ENCODE measurements around the gene DOCK2.

Gene DOCK2

DNA sequence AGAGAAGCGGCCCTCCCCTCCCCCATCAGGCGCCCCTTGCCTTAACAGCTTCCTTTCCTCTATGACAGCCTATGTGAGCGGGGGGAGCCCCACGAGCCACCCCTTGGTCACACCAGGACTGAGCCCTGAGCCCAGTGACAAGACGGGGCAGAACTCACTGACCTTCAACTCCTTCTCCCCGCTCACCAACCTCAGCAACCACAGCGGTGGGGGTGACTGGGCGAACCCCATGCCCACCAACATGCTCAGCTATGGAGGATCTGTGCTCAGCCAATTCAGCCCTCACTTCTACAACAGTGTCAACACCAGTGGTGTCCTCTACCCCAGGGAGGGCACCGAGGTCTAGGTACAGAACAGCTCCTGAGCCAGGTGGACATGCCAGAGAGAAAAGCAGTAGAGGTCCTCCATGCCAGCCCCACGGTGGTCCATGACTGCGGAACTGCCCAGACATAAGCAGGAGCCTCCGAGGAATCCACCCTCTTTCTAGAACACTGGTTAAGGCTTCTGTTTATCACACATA is 471.3 kb downstream of the DOCK2 start:
- DNase-seq, result no peak

DNA sequence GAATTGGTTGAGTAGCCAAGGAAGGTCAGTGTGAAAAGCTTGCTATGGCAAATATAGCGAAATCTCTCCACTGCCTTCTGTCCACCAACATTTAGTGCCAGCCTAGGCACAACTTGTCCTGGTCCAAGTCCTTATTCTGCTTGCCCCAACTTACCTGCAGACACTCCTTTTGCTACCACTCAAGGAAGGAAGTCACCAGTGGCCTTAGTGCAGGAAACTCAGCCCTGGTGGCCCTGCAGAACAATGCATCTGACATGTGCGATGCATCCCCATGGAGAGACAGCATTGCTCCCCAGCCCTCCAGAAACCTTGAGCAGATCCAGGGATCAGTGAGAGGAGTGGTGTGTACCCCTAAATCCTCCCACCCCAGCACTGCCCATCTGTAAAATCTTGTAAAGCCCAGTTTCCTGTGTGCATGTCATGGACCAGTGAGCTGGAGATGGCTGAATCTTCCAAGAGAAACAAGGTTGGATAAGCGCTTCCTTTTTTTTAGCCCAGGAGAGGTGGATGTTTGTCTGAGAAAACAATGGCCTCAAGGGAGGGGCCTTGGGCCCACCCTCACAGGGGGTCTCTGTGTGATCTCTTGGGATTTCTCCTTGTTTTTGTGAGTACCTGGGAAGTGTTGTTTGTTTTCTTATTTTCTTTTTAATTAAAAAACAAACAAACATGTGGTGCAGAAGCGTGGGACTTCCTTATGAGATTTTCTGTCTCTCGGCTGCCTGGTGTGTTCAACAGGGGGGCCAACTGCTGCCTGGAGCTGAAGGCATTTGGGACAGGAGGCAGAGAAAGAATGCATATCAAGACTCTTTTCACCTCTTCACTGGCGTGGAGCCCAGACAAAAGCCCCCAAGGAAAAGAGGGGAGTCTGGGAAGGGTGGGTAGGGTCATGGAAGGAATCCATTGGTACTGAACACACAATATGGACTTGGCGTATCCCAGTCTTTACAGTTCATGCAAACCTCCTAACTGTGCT is 472.3 kb downstream of the DOCK2 start:
- DNase-seq, result no peak

DNA sequence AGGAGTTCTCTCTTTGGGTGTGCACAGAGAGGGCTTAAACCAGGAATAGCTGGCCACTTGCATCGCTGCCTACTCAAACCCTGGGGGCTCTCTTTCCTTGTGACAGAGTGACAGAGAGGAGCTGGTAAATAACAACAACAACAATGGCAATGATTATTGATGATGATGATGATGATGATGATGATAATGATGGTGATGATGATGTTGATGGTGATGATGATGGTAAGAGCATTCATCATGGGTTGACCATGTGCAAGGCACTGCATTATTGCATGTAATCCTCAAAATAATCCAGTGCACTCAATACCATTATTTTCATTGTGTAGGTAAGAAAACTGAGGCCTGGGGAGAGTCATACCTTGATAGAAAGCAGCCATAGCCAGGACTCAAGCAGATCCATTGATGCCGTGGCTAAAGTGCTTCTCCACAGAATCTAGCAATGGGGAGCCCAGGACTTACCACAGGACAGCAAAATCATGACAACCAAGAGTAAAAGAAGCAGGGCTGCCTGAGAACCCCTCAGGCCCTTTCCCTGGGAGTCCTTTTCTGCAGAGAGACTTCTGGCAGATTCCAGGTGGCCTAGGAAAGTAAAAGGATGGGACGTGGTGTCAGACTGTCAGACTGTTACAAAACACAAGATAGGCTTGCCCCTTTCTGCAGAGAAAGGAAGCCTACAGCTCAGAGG is 473.5 kb downstream of the DOCK2 start:
- DNase-seq, result no peak

DNA sequence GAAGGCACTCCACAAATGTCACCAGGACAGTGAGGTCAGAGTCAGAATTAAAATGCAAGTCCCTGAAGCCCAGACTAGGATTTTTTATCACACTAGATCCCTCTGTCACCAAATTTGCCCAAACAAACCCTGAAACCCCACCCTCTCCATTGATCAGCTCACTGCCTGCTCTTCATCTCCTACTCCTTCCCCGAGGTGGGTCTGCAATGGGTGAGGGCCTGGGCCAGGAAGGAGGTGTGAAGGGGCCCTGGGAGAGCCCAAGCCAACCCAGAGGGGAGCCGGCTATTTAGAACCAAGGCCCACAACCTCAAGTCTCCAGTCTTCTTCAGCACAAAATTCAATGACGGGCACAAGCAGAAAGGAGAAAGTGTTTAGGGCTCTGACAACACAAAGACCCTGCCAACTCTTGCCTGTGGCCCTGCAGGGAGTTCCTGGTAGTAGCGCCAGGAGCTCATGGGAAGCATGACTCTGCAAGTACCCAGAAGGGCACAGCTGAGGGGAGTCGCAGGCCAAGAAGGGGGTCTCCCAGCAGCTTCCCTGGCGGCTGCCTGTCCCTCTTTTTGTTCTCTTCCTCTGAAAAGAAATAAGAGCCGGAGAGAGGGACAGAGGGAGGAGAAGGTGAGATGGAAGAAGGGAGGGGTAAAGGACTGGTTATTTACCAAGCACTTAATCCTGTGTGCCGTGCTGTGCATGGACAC is 474.2 kb downstream of the DOCK2 start:
- no peak for DNase-seq

DNA sequence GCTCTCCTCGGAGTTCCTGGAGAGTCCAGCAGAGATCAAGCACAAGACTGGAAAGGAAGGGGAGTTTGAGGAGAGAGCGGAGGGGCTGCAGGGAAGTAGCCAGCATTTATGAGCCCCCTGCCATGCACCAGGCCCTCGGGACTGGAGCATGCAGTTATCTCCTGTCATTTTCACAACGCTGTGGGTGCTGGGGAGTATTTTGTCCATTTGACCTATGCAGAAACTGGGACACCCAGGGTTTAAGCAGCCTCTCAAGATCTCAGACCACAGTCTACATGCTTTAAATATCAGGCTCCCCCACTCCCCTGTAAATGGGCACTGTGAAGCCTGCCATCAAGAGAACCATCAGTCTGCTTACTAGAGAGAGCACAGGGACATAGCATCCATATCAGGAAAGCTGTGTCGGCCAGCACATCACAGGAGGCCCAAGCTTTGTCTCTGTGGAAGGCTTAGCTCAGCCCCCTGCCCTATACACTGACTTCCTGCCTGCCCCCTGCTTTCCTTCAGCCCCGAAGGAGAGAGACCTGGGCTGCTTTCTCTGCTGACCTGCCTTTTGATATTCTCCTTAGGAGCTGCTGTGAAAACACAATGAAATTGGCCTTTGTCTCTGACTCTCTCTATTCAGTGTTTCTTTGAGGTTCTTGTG is 475.9 kb downstream of the DOCK2 start:
- no peak for DNase-seq

DNA sequence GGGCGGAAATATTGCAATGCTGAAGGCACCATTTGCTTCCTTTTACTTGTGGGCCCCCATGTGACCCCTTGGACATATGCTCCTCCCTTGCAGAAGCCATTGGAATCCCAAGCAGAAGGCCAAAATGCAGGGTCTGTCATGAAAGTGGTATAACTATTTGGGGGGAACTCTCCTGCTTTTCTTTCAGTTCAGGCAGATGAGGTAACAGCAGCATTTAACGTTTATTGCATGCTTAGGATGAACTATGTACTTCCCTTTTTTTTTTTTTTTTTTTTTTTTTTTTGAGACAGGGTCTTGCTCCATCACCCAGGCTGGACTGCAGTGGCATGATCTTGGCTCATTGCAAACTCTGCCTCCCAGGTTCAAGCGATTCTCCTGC is 476.4 kb downstream of the DOCK2 start:
- no peak for DNase-seq

DNA sequence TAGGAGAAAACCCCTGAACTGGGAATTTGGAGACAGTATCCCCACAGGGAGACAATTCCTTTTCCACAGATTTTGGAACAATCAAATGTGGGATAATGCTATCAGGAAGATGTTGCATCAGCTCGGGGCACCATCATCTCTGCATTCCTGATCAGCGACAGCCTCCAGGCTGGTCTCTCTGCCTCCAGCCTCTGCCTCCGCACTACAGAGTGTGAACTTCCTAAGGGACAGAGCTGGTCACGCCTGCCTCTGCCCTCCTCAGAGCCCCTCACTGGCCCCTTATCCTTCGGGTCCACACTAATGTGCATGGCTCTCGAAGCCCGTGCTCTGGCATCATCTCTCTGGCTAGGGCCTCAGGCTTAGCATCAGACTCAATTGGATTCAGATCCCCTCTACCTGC is 477.2 kb downstream of the DOCK2 start:
- DNase-seq, result no peak

DNA sequence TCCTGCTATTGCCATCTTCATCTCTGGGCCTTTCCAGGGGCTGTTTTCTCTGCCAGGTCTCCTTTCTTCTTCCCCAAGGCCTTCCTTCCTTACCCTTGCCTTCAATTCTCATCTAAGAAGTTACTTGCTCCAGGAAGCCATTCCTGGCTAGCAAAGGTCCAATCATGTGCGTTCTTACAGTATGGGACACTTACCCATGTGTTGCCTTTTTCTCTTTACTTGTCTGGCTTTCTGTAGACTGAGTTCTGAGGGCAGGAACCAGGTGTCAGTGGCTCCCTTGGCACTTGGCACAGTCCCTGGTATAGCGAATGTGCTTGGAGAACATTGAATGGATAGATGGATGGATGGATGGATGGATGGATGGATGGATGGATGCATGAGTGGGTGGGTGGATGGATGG is 478.9 kb downstream of the DOCK2 start:
- no peak for DNase-seq

DNA sequence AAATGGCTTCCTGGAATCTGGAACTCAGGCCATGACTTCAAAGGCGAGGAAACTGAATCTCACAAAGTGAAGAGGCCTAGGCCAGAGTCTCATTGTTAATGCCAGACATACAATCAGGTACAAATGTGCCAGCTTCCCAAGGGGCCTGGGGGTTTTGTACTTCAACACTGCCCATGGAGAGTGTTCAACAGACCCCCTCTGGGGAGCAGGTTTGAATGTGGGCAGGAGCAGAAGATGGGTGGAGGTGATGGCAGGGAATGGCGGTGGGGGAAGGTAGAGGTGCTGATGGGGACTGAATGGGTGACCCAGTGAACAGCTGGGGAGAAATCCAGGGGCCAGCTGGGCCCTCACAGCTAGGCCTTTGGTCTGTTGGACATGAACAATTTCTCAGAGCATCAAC is 480.7 kb downstream of the DOCK2 start:
- DNase-seq, result no peak

DNA sequence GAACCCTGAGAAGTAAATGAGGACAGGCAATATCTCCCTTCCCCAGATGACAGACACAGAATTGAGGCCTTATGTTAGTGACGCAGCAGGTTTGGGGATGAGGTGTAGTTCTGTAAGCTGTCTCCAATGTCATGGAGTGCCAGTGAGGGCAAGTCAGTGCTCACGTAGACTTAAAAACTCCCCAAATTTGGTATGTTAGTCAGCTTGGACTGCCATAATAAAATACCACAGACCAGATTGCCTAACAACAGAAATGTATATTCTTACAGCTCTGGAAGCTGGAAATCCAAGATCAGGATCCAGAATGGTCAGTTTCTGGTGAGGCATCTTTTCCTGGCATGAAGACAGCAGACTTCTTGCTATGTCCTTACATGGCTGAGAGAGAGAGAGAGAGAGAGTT is 483.5 kb downstream of the DOCK2 start:
- no peak for DNase-seq

DNA sequence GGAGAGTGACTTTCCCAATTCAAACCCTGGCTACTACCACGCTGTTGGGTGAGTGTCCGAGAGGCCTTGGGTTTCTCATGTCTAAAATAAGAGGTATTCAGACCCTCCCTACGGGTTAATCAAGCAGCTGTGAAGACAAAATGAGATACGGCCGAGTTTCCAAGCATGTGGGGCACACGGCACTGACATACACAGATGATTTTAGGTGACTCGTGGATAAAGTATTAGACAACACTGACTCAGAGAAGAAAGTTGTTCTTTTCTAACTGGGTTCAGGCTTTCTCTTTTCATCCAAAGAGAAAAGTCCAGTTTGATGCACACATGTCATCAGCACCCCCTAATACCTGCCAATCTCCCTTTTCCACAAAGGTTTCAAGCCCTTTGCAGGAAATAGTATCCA is 484.2 kb downstream of the DOCK2 start:
- no peak for DNase-seq

DNA sequence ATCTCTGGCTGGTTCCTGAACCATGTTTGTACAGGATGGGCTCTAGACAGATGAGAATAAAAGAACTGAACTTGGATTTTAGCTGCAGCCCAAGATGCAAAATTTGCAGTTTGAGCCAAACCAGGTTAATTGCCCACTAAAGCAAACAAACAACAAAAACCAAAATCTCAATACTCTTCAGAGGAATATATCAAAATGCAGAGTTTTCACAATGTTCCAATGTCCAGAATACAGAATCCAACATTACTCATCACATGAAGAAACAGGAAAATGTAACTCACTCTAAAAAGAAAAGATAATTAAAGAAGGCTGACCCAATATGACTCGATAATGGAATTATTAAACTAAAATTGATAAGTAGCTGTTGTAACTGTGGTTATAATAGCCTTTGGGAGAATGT is 489.0 kb downstream of the DOCK2 start:
- DNase-seq, result no peak

DNA sequence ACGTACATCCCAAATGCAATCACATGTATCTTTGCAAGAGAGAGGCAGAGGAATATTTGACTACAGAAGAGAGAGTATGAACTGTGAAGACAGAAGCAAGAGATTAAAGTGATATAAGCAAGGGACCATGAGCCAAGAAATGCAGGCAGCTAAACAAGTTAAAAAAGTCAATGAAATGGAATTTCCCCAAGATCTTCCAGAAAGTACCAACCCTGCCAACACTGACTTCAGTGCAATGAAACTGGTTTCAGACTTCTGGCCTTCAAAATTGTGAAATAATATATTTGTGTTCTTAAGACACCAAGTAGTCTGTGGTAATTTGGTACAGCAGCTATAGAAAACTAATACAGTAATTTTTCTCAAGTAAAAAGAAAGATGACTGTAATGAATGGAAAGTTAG is 489.6 kb downstream of the DOCK2 start:
- DNase-seq, result no peak

DNA sequence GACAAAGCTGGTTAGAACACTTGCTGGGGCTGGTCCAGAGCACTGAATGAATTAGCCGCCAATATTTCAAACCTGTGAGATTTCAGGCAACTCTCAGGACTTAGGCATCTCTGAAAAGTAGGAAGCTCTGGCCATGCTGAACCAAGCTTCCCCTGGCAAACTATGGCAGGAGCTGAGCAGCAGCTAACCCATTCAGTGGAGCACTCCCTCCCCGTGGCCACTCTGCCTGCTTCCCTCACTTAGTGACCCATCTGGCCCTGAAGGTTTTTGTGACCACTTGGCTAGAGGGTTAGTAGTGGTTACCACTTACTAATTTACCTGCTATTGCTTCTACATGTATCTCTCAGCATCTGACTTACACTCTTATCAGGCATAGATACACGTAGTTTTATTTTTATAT is 494.2 kb downstream of the DOCK2 start:
- no peak for DNase-seq

DNA sequence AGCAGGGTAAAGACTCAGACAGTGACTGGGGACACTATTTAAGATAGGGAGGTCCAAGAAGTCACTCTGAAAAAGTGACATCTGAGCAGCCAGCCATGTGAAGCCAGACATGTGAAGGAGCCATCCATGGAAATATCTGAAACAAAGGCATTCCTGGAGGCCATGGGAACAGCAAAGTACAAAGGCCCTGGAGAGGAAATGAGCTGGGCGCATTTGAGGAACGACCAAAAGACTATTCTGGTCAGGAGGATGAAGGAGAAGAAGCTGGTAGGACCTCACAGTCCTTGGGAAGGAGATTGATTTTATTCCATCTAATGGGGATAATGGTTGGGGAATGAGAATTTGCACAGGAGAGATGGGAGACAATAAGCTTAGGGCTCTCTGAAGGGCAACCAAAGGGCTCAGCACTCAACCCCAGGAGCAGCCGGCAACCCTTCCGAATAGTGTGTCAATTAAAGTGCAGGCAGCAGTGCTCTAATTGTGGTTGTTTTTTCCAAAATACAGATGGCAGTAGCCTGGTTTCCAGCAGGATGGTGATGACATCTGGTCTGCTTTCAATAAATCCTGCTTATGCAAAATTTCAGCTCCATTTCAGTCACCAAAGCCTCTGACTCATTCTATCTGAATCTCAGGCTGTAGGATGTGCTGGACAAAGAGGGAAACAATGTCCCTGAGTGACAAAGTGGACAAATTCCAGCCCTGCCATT is 495.3 kb downstream of the DOCK2 start:
- DNase-seq, result no peak

Measured in activated naive CD4-positive, alpha-beta T cell (primary cell).